HG02840 (cell line): ENCODE data around the gene ANKRD35.
A peak's percentile ranks its signal among the peaks of the same experiment; 100 is the strongest.
"Not testable (repeated sequence)": the region's sequence is repeated elsewhere in the genome, so short reads cannot be mapped to it uniquely, and the experiment has no call there.

Experiments
- ATAC-seq: cut with Tn5 transposase; IDR thresholded peaks from one replicate; pipeline ENCODE4 v1.9.1; 2021; ENCODE audit warnings: mild to moderate bottlenecking, moderate library complexity, moderate number of reproducible peaks; ENCODE audit not compliant: unreplicated experiment, low FRiP score

The ANKRD35 gene

GRCh38 chr1:145885738-145886287, at the start of gene ANKRD35:
Gene ANKRD35, minus strand, starts transcription at chr1:145885866. Its CDS starts 108 bp downstream, at chr1:145885758.
- ATAC-seq = peak; percentile 97

- ATAC-seq = not testable (repeated sequence)
Measured at GRCh38 chr1:145932522-145933009, 46.9 kb upstream of the ANKRD35 start.

- no peak for ATAC-seq
Measured at GRCh38 chr1:145927916-145928643, 42.4 kb upstream of the ANKRD35 start.

- ATAC-seq = peak; percentile 94
Measured at GRCh38 chr1:145927063-145927886, 41.6 kb upstream of the ANKRD35 start, which contains the start of gene RBM8A. Gene RBM8A, minus strand, starts transcription at chr1:145927484. Its CDS starts 58 bp downstream, at chr1:145927426.

- no peak for ATAC-seq
Measured at GRCh38 chr1:145926686-145927062, 41.0 kb upstream of the ANKRD35 start.

GRCh38 chr1:145922266-145922665, 36.6 kb upstream of the ANKRD35 start:
- ATAC-seq = no peak

- ATAC-seq = not testable (repeated sequence)
Measured at GRCh38 chr1:145920297-145920696, 34.6 kb upstream of the ANKRD35 start.

- no peak for ATAC-seq
Measured at GRCh38 chr1:145918992-145919939, 33.6 kb upstream of the ANKRD35 start.

- peak; percentile 79 for ATAC-seq
Measured at GRCh38 chr1:145918144-145918991, 32.7 kb upstream of the ANKRD35 start, which contains the start of gene PEX11B. Gene PEX11B, minus strand, starts transcription at chr1:145918717. Its CDS starts 29 bp downstream, at chr1:145918688.

GRCh38 chr1:145917595-145917994, 31.9 kb upstream of the ANKRD35 start:
- no peak for ATAC-seq

- ATAC-seq = no peak
Measured at GRCh38 chr1:145916745-145917144, 31.1 kb upstream of the ANKRD35 start.

GRCh38 chr1:145912128-145912641, 26.5 kb upstream of the ANKRD35 start:
- ATAC-seq = no peak

- no peak for ATAC-seq
Measured at GRCh38 chr1:145908653-145909052, 23.0 kb upstream of the ANKRD35 start.

- no peak for ATAC-seq
Measured at GRCh38 chr1:145906954-145907753, 21.5 kb upstream of the ANKRD35 start.

GRCh38 chr1:145901312-145902021, 15.8 kb upstream of the ANKRD35 start:
- no peak for ATAC-seq

GRCh38 chr1:145898756-145899155, 13.1 kb upstream of the ANKRD35 start:
- no peak for ATAC-seq

- no peak for ATAC-seq
Measured at GRCh38 chr1:145897969-145898368, 12.3 kb upstream of the ANKRD35 start.
